HG03280 (cell line): ENCODE data around the gene AP3S1.
"Not testable (repeated sequence)": the region's sequence is repeated elsewhere in the genome, so short reads cannot be mapped to it uniquely, and the experiment has no call there.

Source experiments
- ATAC-seq: cut with Tn5 transposase; IDR thresholded peaks from one replicate; pipeline ENCODE4 v1.9.1; 2021; ENCODE audit warnings: mild to moderate bottlenecking, moderate library complexity; ENCODE audit not compliant: unreplicated experiment

Gene AP3S1

GRCh38 chr5:115824983-115825382, 16.8 kb upstream of the AP3S1 start:
- ATAC-seq, result not testable (repeated sequence)

GRCh38 chr5:115825948-115826347, 15.8 kb upstream of the AP3S1 start:
- no peak for ATAC-seq

- ATAC-seq, result no peak
Measured at GRCh38 chr5:115829913-115830312, 11.8 kb upstream of the AP3S1 start.

GRCh38 chr5:115831163-115831768, 10.5 kb upstream of the AP3S1 start:
- peak; percentile 75 for ATAC-seq

- ATAC-seq, result no peak
Measured at GRCh38 chr5:115835481-115835880, 6.3 kb upstream of the AP3S1 start.

GRCh38 chr5:115838885-115839518, 2.7 kb upstream of the AP3S1 start:
- no peak for ATAC-seq

- ATAC-seq, result no peak
Measured at GRCh38 chr5:115840873-115841272, 862 bp upstream of the AP3S1 start.

- peak; percentile 30 for ATAC-seq
Measured at GRCh38 chr5:115842089-115842935, 577 bp downstream of the AP3S1 start.

GRCh38 chr5:115842952-115843351, 1.2 kb downstream of the AP3S1 start:
- no peak for ATAC-seq

GRCh38 chr5:115843444-115844130, 1.9 kb downstream of the AP3S1 start:
- no peak for ATAC-seq

- no peak for ATAC-seq
Measured at GRCh38 chr5:115844321-115844817, 2.6 kb downstream of the AP3S1 start.

- no peak for ATAC-seq
Measured at GRCh38 chr5:115847290-115847689, 5.6 kb downstream of the AP3S1 start.

GRCh38 chr5:115849258-115849798, 7.6 kb downstream of the AP3S1 start:
- ATAC-seq, result no peak

GRCh38 chr5:115850744-115851416, 9.1 kb downstream of the AP3S1 start:
- ATAC-seq, result no peak

GRCh38 chr5:115854139-115854538, 12.4 kb downstream of the AP3S1 start:
- ATAC-seq, result no peak

GRCh38 chr5:115855959-115856358, 14.2 kb downstream of the AP3S1 start:
- ATAC-seq, result no peak

GRCh38 chr5:115857057-115857479, 15.3 kb downstream of the AP3S1 start:
- no peak for ATAC-seq

GRCh38 chr5:115857626-115858349, 16.1 kb downstream of the AP3S1 start:
- no peak for ATAC-seq

- no peak for ATAC-seq
Measured at GRCh38 chr5:115858396-115858795, 16.7 kb downstream of the AP3S1 start.

GRCh38 chr5:115859378-115859777, 17.6 kb downstream of the AP3S1 start:
- no peak for ATAC-seq
